ENCODE data around the gene DSCAML1.

DSCAML1 gene

DNA sequence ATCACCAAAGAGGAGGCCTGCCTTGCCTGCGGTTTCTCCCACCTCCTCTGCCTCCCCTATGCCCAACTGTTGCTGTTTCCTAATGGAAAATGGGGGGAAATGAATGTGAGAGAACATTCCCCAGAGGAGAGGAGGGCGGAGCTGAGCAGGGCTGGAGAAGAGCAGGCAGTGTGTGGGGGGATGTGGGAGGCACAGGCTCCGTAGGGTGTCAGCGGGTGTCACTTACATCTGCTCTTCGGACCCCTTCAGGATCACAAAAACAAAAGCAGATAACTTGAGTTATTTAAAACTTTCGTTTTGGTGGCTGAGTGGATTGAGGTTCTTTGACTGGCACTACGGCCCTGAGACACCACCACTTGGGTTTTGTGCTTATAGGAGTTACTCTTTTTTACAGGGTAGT, 375.5 kb downstream of the DSCAML1 start:
- no peaks in the 10 kb centered on the region for H3K4me1 ChIP-seq (ENCODE audit: control insufficient read depth in 2 of 2, insufficient read depth in 2 of 2, low read length in 2 of 2)
- H3K27me3 ChIP-seq (ENCODE audit: control insufficient read depth in 2 of 2, insufficient read depth in 2 of 2, low read length in 2 of 2) = no peaks in the 10 kb centered on the region
- H3K9ac ChIP-seq (ENCODE audit: low read depth in 1 of 2, low read length in 2 of 2) = no peak overlapping the region
- no peaks in the 10 kb centered on the region for H3K36me3 ChIP-seq (ENCODE audit: control insufficient read depth in 2 of 2, insufficient read depth in 2 of 2, low read length in 2 of 2)
- H3K9me3 ChIP-seq (ENCODE audit: control insufficient read depth in 2 of 2, low read length in 2 of 2) = no peaks in the 10 kb centered on the region
- no peak overlapping the region for H3K27ac ChIP-seq (ENCODE audit: low read depth in 2 of 2, low read length in 2 of 2)
- no peak overlapping the region for H3K4me3 ChIP-seq (ENCODE audit: low read length in 2 of 2)

DNA sequence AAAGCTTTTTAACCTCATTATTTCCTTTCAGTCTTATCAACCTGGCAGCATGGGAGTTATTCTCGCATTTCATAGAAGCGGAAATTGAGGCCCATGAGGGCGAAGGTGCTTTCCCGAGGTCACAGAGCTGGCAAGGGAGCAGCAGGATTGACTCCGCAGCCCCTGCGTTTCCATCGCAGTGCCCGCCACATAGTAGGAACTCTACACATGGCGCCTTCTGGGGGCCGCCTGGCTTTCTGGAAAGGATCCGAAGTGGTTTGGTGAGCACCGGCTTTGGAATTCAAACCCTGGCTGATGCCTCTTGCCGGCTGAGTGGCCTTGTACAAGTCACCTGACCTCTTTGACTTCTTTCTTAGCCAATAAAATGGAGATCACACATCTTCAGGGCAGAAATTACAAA, 376.0 kb downstream of the DSCAML1 start:
- no peak overlapping the region for H3K27ac ChIP-seq (ENCODE audit: low read depth in 2 of 2, low read length in 2 of 2)
- no peaks in the 10 kb centered on the region for H3K36me3 ChIP-seq (ENCODE audit: control insufficient read depth in 2 of 2, insufficient read depth in 2 of 2, low read length in 2 of 2)
- H3K27me3 ChIP-seq (ENCODE audit: control insufficient read depth in 2 of 2, insufficient read depth in 2 of 2, low read length in 2 of 2) = no peaks in the 10 kb centered on the region
- H3K4me3 ChIP-seq (ENCODE audit: low read length in 2 of 2) = no peak overlapping the region
- H3K9me3 ChIP-seq (ENCODE audit: control insufficient read depth in 2 of 2, low read length in 2 of 2) = no peaks in the 10 kb centered on the region
- H3K4me1 ChIP-seq (ENCODE audit: control insufficient read depth in 2 of 2, insufficient read depth in 2 of 2, low read length in 2 of 2) = no peaks in the 10 kb centered on the region
- H3K9ac ChIP-seq (ENCODE audit: low read depth in 1 of 2, low read length in 2 of 2) = no peak overlapping the region

DNA sequence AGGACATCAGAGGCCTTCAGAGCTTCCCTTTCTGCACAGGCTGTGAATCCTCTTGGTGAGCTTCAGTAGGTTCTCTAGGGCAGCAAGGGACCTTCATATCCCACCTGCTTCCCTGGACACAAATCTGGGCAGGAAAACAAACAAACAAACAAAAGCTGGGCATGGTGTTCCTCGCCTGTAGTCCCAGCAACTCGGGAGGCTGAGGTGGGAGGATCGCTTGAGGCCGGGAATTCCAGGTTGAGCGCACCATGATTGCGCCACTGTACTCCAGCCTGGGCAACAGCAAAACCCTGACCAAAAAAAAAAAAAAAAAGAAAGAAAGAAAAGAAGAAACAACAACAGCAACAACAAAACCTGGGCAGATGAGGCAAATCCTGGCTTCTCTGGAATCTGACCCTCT, 376.4 kb downstream of the DSCAML1 start:
- Histone ChIP-seq H3K27ac (ENCODE audit: low read depth in 2 of 2, low read length in 2 of 2) (no peak overlapping the region), H3K4me1 (ENCODE audit: control insufficient read depth in 2 of 2, insufficient read depth in 2 of 2, low read length in 2 of 2) (no peaks in the 10 kb centered on the region), H3K9me3 (ENCODE audit: control insufficient read depth in 2 of 2, low read length in 2 of 2) (no peaks in the 10 kb centered on the region), H3K36me3 (ENCODE audit: control insufficient read depth in 2 of 2, insufficient read depth in 2 of 2, low read length in 2 of 2) (no peaks in the 10 kb centered on the region), H3K4me3 (ENCODE audit: low read length in 2 of 2) (no peak overlapping the region), H3K9ac (ENCODE audit: low read depth in 1 of 2, low read length in 2 of 2) (no peak overlapping the region), H3K27me3 (ENCODE audit: control insufficient read depth in 2 of 2, insufficient read depth in 2 of 2, low read length in 2 of 2) (no peaks in the 10 kb centered on the region)

DNA sequence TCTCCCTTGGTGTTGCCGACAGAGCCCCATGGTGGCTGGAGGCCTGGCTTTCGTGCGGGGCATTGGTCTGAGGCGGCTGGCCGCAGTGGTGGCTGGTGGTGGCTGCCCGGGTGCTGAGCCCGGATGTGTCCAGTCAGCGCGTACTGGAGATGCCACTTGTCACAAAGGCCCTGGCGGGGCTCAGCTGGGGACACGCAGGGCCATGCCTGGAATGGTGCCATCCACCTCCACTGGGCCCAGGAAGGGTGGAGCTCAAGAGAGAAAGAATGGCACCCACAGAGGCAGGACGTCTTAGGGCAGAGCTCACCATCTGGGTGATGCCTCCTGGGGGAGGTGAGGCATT, 376.9 kb downstream of the DSCAML1 start:
- Histone ChIP-seq H3K4me1 (ENCODE audit: control insufficient read depth in 2 of 2, insufficient read depth in 2 of 2, low read length in 2 of 2) (no peaks in the 10 kb centered on the region), H3K27ac (ENCODE audit: low read depth in 2 of 2, low read length in 2 of 2) (no peak overlapping the region), H3K27me3 (ENCODE audit: control insufficient read depth in 2 of 2, insufficient read depth in 2 of 2, low read length in 2 of 2) (no peaks in the 10 kb centered on the region), H3K36me3 (ENCODE audit: control insufficient read depth in 2 of 2, insufficient read depth in 2 of 2, low read length in 2 of 2) (no peaks in the 10 kb centered on the region), H3K9ac (ENCODE audit: low read depth in 1 of 2, low read length in 2 of 2) (no peak overlapping the region), H3K9me3 (ENCODE audit: control insufficient read depth in 2 of 2, low read length in 2 of 2) (no peaks in the 10 kb centered on the region), H3K4me3 (ENCODE audit: low read length in 2 of 2) (no peak overlapping the region)

DNA sequence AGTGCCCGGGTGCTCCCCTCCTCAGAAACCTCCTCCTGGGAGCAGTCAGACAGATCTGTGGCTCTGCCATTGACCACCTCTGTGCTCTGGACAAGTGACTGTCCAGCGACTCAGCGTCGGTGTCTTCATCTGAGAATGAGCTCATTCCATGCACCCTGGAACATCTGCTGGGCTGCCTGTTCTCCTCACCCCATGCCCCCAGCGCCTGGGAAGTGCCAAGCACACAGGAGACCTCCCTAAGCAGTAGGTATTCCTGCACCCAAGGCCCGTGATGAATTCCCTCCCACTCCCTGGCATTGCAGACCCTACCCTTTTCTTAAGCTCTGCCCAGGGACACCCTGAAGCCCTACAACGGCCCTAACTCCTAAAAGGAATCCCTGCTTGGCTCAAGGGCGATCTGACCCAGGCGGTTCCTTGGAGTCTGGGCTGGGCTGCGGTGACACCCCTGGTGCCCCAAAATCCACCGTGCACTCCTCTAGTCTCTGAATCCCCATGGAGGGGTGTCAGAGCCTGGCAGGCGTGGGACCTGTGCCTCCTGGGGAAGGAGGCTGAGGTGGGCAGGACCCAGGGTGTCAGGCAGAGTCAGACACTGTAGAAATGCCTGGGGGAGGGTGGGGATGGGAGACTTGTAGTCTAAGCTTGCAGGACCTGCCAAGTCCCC, 377.4 kb downstream of the DSCAML1 start:
- no peaks in the 10 kb centered on the region for H3K27me3 ChIP-seq (ENCODE audit: control insufficient read depth in 2 of 2, insufficient read depth in 2 of 2, low read length in 2 of 2)
- H3K9me3 ChIP-seq (ENCODE audit: control insufficient read depth in 2 of 2, low read length in 2 of 2) = no peaks in the 10 kb centered on the region
- no peaks in the 10 kb centered on the region for H3K4me1 ChIP-seq (ENCODE audit: control insufficient read depth in 2 of 2, insufficient read depth in 2 of 2, low read length in 2 of 2)
- H3K36me3 ChIP-seq (ENCODE audit: control insufficient read depth in 2 of 2, insufficient read depth in 2 of 2, low read length in 2 of 2) = no peaks in the 10 kb centered on the region
- no peak overlapping the region for H3K27ac ChIP-seq (ENCODE audit: low read depth in 2 of 2, low read length in 2 of 2)
- no peak overlapping the region for H3K9ac ChIP-seq (ENCODE audit: low read depth in 1 of 2, low read length in 2 of 2)
- H3K4me3 ChIP-seq (ENCODE audit: low read length in 2 of 2) = no peak overlapping the region

DNA sequence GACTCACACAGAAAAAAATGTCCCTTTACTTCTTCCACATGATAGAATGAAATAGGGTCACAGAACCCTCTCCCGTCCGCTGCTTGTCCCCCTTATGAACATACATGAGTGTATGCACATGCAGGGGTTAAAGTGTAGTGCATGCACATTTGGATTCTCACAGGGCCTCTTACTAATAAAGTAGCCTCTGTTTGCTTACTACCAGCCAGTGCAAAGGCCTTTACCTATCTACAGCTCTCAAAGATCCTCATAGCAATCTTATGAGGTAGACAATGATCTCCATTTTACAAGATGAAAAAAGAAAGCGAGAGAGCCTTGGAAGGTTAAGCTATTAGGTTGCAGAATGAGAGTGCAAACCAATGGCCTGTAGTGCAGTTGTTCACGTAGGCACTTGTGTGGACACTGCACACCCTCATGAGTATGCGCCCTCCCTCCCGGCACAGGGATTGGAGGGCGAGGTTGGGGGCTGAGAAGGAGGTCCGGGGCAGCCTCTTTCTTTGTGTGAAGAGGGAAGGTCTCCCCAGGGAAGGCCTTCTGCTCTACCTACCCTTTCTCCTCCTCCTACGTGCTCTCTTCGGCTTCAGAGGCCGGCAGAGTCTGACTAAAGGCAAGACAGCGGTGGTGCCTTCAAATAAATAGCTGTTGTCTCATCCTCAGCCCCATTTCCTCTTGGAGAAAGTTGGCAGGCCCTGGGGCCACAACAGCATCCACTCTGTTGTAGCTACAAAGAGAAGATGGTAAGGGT, 378.1 kb downstream of the DSCAML1 start:
- Histone ChIP-seq H3K9ac (ENCODE audit: low read depth in 1 of 2, low read length in 2 of 2) (no peak overlapping the region), H3K9me3 (ENCODE audit: control insufficient read depth in 2 of 2, low read length in 2 of 2) (no peaks in the 10 kb centered on the region), H3K4me3 (ENCODE audit: low read length in 2 of 2) (no peak overlapping the region), H3K27me3 (ENCODE audit: control insufficient read depth in 2 of 2, insufficient read depth in 2 of 2, low read length in 2 of 2) (no peaks in the 10 kb centered on the region), H3K4me1 (ENCODE audit: control insufficient read depth in 2 of 2, insufficient read depth in 2 of 2, low read length in 2 of 2) (no peaks in the 10 kb centered on the region), H3K36me3 (ENCODE audit: control insufficient read depth in 2 of 2, insufficient read depth in 2 of 2, low read length in 2 of 2) (no peaks in the 10 kb centered on the region), H3K27ac (ENCODE audit: low read depth in 2 of 2, low read length in 2 of 2) (no peak overlapping the region)

DNA sequence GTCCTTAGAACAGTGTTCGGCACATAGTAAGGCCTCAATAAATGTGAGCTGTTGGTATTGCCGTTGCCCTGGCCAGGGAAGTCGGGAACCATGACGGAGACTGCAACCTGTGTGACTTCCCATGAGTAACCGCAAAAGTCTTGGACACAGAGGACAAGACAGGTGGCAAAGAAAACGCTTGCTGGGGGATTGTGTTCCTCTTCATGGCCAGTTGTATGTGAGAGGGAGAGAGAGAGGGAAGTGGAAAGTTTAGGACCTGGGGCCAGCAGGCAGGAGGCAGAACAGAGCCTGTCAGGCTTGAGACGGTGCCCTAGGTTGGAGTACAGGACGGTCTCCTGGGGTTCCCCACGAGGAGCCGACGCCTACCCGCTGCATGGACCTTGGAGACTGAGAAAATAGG, 379.2 kb downstream of the DSCAML1 start:
- no peaks in the 10 kb centered on the region for H3K4me1 ChIP-seq (ENCODE audit: control insufficient read depth in 2 of 2, insufficient read depth in 2 of 2, low read length in 2 of 2)
- H3K36me3 ChIP-seq (ENCODE audit: control insufficient read depth in 2 of 2, insufficient read depth in 2 of 2, low read length in 2 of 2) = no peaks in the 10 kb centered on the region
- H3K9me3 ChIP-seq (ENCODE audit: control insufficient read depth in 2 of 2, low read length in 2 of 2) = no peaks in the 10 kb centered on the region
- H3K4me3 ChIP-seq (ENCODE audit: low read length in 2 of 2) = no peak overlapping the region
- H3K27ac ChIP-seq (ENCODE audit: low read depth in 2 of 2, low read length in 2 of 2) = no peak overlapping the region
- H3K27me3 ChIP-seq (ENCODE audit: control insufficient read depth in 2 of 2, insufficient read depth in 2 of 2, low read length in 2 of 2) = no peaks in the 10 kb centered on the region
- no peak overlapping the region for H3K9ac ChIP-seq (ENCODE audit: low read depth in 1 of 2, low read length in 2 of 2)

DNA sequence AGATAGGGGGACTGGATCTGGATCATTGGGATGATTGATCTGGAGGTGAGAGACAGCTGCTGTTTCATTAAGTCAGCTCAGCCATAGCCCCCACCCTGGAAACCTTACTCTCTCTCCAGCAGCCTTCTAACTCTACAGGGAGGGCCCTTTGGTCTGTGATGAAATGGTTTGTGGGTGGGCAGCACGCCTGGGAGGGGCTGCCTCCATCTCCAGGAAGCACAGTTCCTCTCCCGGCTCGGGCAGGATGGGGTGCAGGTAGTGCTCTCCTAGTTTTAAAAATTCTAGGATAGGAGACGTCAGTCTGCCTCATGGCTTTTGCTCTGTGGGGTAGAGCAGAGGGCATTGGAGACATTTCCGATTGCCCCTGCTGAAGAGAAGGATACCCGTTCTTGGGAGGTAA, 379.7 kb downstream of the DSCAML1 start:
- Histone ChIP-seq H3K36me3 (ENCODE audit: control insufficient read depth in 2 of 2, insufficient read depth in 2 of 2, low read length in 2 of 2) (no peaks in the 10 kb centered on the region), H3K27me3 (ENCODE audit: control insufficient read depth in 2 of 2, insufficient read depth in 2 of 2, low read length in 2 of 2) (no peaks in the 10 kb centered on the region), H3K27ac (ENCODE audit: low read depth in 2 of 2, low read length in 2 of 2) (no peak overlapping the region), H3K9me3 (ENCODE audit: control insufficient read depth in 2 of 2, low read length in 2 of 2) (no peaks in the 10 kb centered on the region), H3K9ac (ENCODE audit: low read depth in 1 of 2, low read length in 2 of 2) (no peak overlapping the region), H3K4me1 (ENCODE audit: control insufficient read depth in 2 of 2, insufficient read depth in 2 of 2, low read length in 2 of 2) (no peaks in the 10 kb centered on the region), H3K4me3 (ENCODE audit: low read length in 2 of 2) (no peak overlapping the region)

DNA sequence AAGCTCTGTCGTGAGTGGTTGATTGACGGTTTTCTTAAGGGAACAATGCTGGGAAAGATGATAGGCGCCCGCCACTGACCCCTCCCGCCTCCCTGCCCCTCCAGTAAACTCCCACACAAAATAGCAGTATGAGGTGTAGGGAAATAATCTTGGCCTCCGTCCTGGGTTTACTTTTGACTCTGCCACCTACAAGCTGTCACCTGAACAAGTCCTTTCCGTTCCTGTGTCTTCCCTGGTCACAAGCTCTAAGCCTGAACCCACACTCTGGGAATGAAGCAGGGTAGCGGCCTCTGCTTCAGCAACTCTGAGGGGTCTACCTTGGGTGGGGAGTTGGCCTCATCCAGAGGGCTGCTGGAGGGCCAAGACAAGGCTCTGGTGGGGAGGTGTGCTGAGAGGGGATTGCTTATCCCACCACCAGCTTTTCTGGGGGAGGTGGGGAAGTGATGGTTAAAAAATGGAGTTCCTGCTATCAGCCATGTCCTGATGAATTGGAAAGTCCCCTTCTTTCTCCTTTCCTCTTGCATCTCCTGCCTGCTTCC, 381.6 kb downstream of the DSCAML1 start:
- Histone ChIP-seq H3K4me1 (ENCODE audit: control insufficient read depth in 2 of 2, insufficient read depth in 2 of 2, low read length in 2 of 2) (no peaks in the 10 kb centered on the region), H3K9me3 (ENCODE audit: control insufficient read depth in 2 of 2, low read length in 2 of 2) (no peaks in the 10 kb centered on the region), H3K27ac (ENCODE audit: low read depth in 2 of 2, low read length in 2 of 2) (no peak overlapping the region), H3K27me3 (ENCODE audit: control insufficient read depth in 2 of 2, insufficient read depth in 2 of 2, low read length in 2 of 2) (no peaks in the 10 kb centered on the region), H3K36me3 (ENCODE audit: control insufficient read depth in 2 of 2, insufficient read depth in 2 of 2, low read length in 2 of 2) (peaks cover 0 to 3% of the 10 kb centered on the region in 2 donors), H3K4me3 (ENCODE audit: low read length in 2 of 2) (no peak overlapping the region), H3K9ac (ENCODE audit: low read depth in 1 of 2, low read length in 2 of 2) (no peak overlapping the region)

DNA sequence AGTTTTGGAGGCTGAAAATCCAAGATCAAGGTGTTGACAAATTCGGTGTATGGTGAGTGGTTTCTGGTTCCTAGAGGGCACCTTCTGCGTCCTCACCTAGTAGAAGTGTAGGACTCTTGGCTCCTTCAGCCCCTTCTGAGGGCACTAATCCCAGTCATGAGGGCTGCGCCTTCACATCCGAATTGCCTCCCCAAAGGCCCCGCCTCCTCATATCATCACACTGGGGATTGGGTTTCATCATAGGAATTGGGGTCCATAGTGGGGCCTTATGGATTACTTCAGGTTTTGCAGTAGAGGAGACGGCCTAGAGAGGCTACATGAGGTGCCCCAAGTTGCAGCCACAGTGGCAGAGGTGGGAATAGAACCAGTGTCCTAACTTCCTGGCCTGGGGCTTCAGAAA, 382.3 kb downstream of the DSCAML1 start:
- Histone ChIP-seq H3K27me3 (ENCODE audit: control insufficient read depth in 2 of 2, insufficient read depth in 2 of 2, low read length in 2 of 2) (no peaks in the 10 kb centered on the region), H3K36me3 (ENCODE audit: control insufficient read depth in 2 of 2, insufficient read depth in 2 of 2, low read length in 2 of 2) (peaks cover 0 to 3% of the 10 kb centered on the region in 2 donors), H3K27ac (ENCODE audit: low read depth in 2 of 2, low read length in 2 of 2) (no peak overlapping the region), H3K4me3 (ENCODE audit: low read length in 2 of 2) (no peak overlapping the region), H3K4me1 (ENCODE audit: control insufficient read depth in 2 of 2, insufficient read depth in 2 of 2, low read length in 2 of 2) (no peaks in the 10 kb centered on the region), H3K9ac (ENCODE audit: low read depth in 1 of 2, low read length in 2 of 2) (no peak overlapping the region), H3K9me3 (ENCODE audit: control insufficient read depth in 2 of 2, low read length in 2 of 2) (no peaks in the 10 kb centered on the region)
